H1 (cell line): ENCODE results near the gene TIGD2.

ENCODE experiments used
- CEBPB ChIP-seq: IDR thresholded peaks from 2 replicates; pipeline ENCODE4 v1.6.1; 2012; ENCODE audit warnings: low read depth, low read length
- CHD2 ChIP-seq: IDR thresholded peaks from 2 replicates; pipeline ENCODE4 v1.6.1; 2012; ENCODE audit warnings: low read length, improper control_type of control experiment
- CTCF ChIP-seq, 3 experiments: IDR thresholded peaks; 1 replicate in 2 of 3; 2 replicates in 1 of 3; pipeline versions ENCODE4 v1.5.1 to v1.6.1; 2011; ENCODE audit warnings: low read length in 3 of 3, mild to moderate bottlenecking in 3 of 3, inconsistent platforms in 2 of 3, low read depth in 1 of 3, moderate library complexity in 1 of 3; ENCODE audit not compliant: insufficient read depth in 1 of 3; ENCODE audit errors: control extremely low read depth in 1 of 3
- E2F6 ChIP-seq: IDR thresholded peaks from 2 replicates; pipeline ENCODE4 v1.6.1; 2012; ENCODE audit warnings: inconsistent platforms
- EZH2 ChIP-seq: fragments of 200-600 bp; sonication (generic); IDR thresholded peaks from 2 replicates; pipeline ENCODE4 v1.7.1; 2012; ENCODE audit warnings: low read depth, mild to moderate bottlenecking, moderate library complexity, low read length, inconsistent platforms; ENCODE audit not compliant: severe bottlenecking
- GABPA ChIP-seq: IDR thresholded peaks from 2 replicates; pipeline ENCODE4 v1.6.1; 2011; ENCODE audit warnings: mild to moderate bottlenecking, low read length, moderate library complexity, borderline replicate concordance; ENCODE audit not compliant: insufficient read depth
- JUND ChIP-seq: IDR thresholded peaks from 2 replicates; pipeline ENCODE4 v1.6.1; 2011; ENCODE audit warnings: mild to moderate bottlenecking, improper control_type of control experiment, low read length
- KDM4A ChIP-seq: IDR thresholded peaks from one replicate; pipeline ENCODE4 v1.7.1; 2012; ENCODE audit warnings: low read depth, mild to moderate bottlenecking, moderate library complexity, low read length, inconsistent platforms; ENCODE audit not compliant: severe bottlenecking
- POLR2A ChIP-seq, 2 experiments: IDR thresholded peaks; 1 replicate in 1 of 2; 2 replicates in 1 of 2; pipeline ENCODE4 v1.6.1; 2011; ENCODE audit warnings: low read depth in 2 of 2, low read length in 2 of 2, mild to moderate bottlenecking in 2 of 2; ENCODE audit errors: control extremely low read depth in 1 of 2
- POLR2AphosphoS5 ChIP-seq: IDR thresholded peaks from 2 replicates; pipeline ENCODE4 v1.6.1; 2011; ENCODE audit warnings: low read depth, low read length
- USF2 ChIP-seq: IDR thresholded peaks from 2 replicates; pipeline ENCODE4 v1.6.1; 2011; ENCODE audit warnings: low read length, improper control_type of control experiment

GRCh38 chr4:89158884-89159503 lies 47.7 kb downstream of the TIGD2 start:
- TF ChIP-seq E2F6 (no peak), CHD2 (no peak), JUND (no peak), EZH2 (no peak), POLR2A (IDR thresholded peaks at IDR 0.05; ENCODE audit: control extremely low read depth in 1 of 2, low read depth in 2 of 2, low read length in 2 of 2) (no peak), USF2 (no peak), POLR2AphosphoS5 (no peak), CTCF (IDR thresholded peaks at IDR 0.05; ENCODE audit: control extremely low read depth in 1 of 3, insufficient read depth in 1 of 3, low read depth in 1 of 3, low read length in 3 of 3) (peak in 2 of 3 experiments; percentile 37 to 63; a peak in 2 of 4 replicates), KDM4A (no peak), CEBPB (0 out of 2 replicates have a peak, but pooled peaks have one; percentile 15), GABPA (no peak)
